ENCODE data around the gene PPARD.

DNA sequence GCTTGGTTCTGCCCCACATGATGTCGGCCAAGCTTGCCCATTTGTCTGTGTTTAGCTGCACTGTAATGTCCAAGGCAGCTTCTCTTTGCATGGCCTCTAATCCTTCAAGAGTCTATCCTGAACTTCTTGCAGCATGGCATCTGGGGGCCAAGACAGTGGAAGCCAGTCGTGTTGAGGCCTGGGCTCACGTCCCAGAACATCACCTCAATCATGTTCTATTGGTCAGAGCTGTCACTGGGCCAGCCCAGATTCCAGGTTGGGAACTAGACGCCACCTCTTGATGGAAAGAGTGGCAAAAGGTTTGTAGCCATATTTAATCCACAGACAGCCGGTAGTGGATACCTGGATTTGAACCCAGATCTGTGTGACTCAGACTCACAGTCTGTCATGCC lies 25.3 kb downstream of the PPARD start:
- TF ChIP-seq, protein P1, sequence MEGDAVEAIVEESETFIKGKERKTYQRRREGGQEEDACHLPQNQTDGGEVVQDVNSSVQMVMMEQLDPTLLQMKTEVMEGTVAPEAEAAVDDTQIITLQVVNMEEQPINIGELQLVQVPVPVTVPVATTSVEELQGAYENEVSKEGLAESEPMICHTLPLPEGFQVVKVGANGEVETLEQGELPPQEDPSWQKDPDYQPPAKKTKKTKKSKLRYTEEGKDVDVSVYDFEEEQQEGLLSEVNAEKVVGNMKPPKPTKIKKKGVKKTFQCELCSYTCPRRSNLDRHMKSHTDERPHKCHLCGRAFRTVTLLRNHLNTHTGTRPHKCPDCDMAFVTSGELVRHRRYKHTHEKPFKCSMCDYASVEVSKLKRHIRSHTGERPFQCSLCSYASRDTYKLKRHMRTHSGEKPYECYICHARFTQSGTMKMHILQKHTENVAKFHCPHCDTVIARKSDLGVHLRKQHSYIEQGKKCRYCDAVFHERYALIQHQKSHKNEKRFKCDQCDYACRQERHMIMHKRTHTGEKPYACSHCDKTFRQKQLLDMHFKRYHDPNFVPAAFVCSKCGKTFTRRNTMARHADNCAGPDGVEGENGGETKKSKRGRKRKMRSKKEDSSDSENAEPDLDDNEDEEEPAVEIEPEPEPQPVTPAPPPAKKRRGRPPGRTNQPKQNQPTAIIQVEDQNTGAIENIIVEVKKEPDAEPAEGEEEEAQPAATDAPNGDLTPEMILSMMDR (IDR thresholded peaks at IDR 0.05), result no peak
- TF ChIP-seq EP300 (IDR thresholded peaks at IDR 0.05), result no peak

Data from suprapubic skin (tissue), 3 donors.